ENCODE results near the gene LIMA1.

DNA sequence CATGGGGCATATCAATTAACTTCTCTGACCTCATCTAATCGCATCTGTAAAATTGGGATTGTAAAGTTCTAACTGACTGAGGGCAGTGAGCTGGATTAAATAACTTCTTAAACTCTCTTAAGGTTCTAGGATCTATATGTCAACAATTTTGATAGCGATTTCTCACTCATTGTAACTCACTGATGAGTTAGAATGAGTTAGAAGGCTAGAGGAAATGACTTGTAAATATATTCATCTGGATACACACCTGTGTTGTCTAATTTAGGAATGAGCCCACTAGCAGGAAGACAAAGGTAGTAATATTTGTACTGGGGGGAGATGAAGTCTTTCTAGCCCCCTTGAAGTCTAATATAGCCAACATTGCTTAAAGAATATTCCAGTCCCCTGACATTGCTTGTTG is 69.9 kb downstream of the LIMA1 start:
- TF ChIP-seq USF2 (IDR thresholded peaks at IDR 0.05; ENCODE audit: low read depth, low read length), result no peak
- TF ChIP-seq, protein P1, sequence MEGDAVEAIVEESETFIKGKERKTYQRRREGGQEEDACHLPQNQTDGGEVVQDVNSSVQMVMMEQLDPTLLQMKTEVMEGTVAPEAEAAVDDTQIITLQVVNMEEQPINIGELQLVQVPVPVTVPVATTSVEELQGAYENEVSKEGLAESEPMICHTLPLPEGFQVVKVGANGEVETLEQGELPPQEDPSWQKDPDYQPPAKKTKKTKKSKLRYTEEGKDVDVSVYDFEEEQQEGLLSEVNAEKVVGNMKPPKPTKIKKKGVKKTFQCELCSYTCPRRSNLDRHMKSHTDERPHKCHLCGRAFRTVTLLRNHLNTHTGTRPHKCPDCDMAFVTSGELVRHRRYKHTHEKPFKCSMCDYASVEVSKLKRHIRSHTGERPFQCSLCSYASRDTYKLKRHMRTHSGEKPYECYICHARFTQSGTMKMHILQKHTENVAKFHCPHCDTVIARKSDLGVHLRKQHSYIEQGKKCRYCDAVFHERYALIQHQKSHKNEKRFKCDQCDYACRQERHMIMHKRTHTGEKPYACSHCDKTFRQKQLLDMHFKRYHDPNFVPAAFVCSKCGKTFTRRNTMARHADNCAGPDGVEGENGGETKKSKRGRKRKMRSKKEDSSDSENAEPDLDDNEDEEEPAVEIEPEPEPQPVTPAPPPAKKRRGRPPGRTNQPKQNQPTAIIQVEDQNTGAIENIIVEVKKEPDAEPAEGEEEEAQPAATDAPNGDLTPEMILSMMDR (conservative IDR thresholded peaks at IDR 0.05; ENCODE audit: low read depth, low read length), result no peak

All from IMR-90 (cell line).